Dermis microvascular lymphatic vessel endothelial cell (primary cell): ENCODE measurements around the gene DNAJB11. TPM values are rescaled to one million over a fixed set of nuclear protein-coding genes. Genes with fewer than 3 reads are reported as not detected.
"Not testable (repeated sequence)": the region's sequence is repeated elsewhere in the genome, so short reads cannot be mapped to it uniquely, and the experiment has no call there.

Experiments
- DNase-seq, 2 donors: peaks; one replicate each; pipeline versions ENCODE4 v3.0.0 to v3.0.0-alpha.2; 2010; ENCODE audit warnings: low read depth in 2 of 2
- total RNA-seq: library from RNA; depleted of rRNA; stranded (reverse); fragments of >200 nt; gene quantifications from 2 replicates; pipeline ENCODE4 v1.2.1, GENCODE V29; 2014

DNAJB11 gene
- total RNA-seq = 38.3 and 38.9 TPM in 2 replicates

- peak; percentile 100 for DNase-seq
Measured at GRCh38 chr3:186570096-186570940, at the start of gene DNAJB11. DNAJB11 (plus strand) TSS chr3:186570720; CDS start chr3:186570898, 178 bp downstream.

- no peak for DNase-seq
Measured at GRCh38 chr3:186520957-186521842, 49.3 kb upstream of the DNAJB11 start.

- DNase-seq = no peak
Measured at GRCh38 chr3:186523022-186523421, 47.5 kb upstream of the DNAJB11 start.

- DNase-seq = no peak
Measured at GRCh38 chr3:186523434-186523833, 47.1 kb upstream of the DNAJB11 start.

GRCh38 chr3:186524616-186525015 lies 45.9 kb upstream of the DNAJB11 start:
- no peak for DNase-seq

- DNase-seq = no peak
Measured at GRCh38 chr3:186525369-186526255, 44.9 kb upstream of the DNAJB11 start.

- no peak for DNase-seq
Measured at GRCh38 chr3:186526256-186526606, 44.3 kb upstream of the DNAJB11 start.

- DNase-seq = no peak
Measured at GRCh38 chr3:186529201-186529999, 41.1 kb upstream of the DNAJB11 start.

- no peak for DNase-seq
Measured at GRCh38 chr3:186530415-186530814, 40.1 kb upstream of the DNAJB11 start.

GRCh38 chr3:186531694-186532093 lies 38.8 kb upstream of the DNAJB11 start:
- DNase-seq = not testable (repeated sequence)

GRCh38 chr3:186532598-186533072 lies 37.9 kb upstream of the DNAJB11 start:
- DNase-seq = no peak

GRCh38 chr3:186534113-186534669 lies 36.3 kb upstream of the DNAJB11 start:
- no peak for DNase-seq

GRCh38 chr3:186536883-186537844 lies 33.4 kb upstream of the DNAJB11 start:
- DNase-seq = peak; percentile 9 to 14

GRCh38 chr3:186538779-186539178 lies 31.7 kb upstream of the DNAJB11 start:
- no peak for DNase-seq

- DNase-seq = peak; percentile 39 to 78
Measured at GRCh38 chr3:186540221-186540834, 30.2 kb upstream of the DNAJB11 start.

- DNase-seq = peak in 1 of 2 donors; percentile 9
Measured at GRCh38 chr3:186540835-186541226, 29.7 kb upstream of the DNAJB11 start.

GRCh38 chr3:186544281-186544680 lies 26.2 kb upstream of the DNAJB11 start, which contains the start of gene CRYGS:
CRYGS (minus strand) TSS chr3:186544380; CDS start chr3:186544326, 54 bp downstream.
- no peak for DNase-seq

- no peak for DNase-seq
Measured at GRCh38 chr3:186549497-186549896, 21.0 kb upstream of the DNAJB11 start.
